HG03196 (cell line): Measurements from ENCODE around the gene ACAN.

Experiments
- ATAC-seq: cut with Tn5 transposase; IDR thresholded peaks from one replicate; pipeline ENCODE4 v1.9.1; 2021; ENCODE audit not compliant: unreplicated experiment

Gene ACAN

GRCh38 chr15:88800738-88801137, 2.5 kb upstream of the ACAN start:
- ATAC-seq, result no peak

GRCh38 chr15:88802250-88802990, 816 bp upstream of the ACAN start:
- ATAC-seq, result no peak

- no peak for ATAC-seq
These were observed 320 bp upstream of the ACAN start for GRCh38 chr15:88802991-88803240.

- ATAC-seq, result no peak
These were observed 648 bp downstream of the ACAN start for GRCh38 chr15:88803920-88804247.

- ATAC-seq, result no peak
These were observed 1.0 kb downstream of the ACAN start for GRCh38 chr15:88804257-88804656.

- no peak for ATAC-seq
These were observed 2.0 kb downstream of the ACAN start for GRCh38 chr15:88805031-88805780.

GRCh38 chr15:88810446-88810845, 7.2 kb downstream of the ACAN start:
- ATAC-seq, result no peak

- ATAC-seq, result no peak
These were observed 8.9 kb downstream of the ACAN start for GRCh38 chr15:88812133-88812532.

- no peak for ATAC-seq
These were observed 10.7 kb downstream of the ACAN start for GRCh38 chr15:88813960-88814359.

- no peak for ATAC-seq
These were observed 11.2 kb downstream of the ACAN start for GRCh38 chr15:88814393-88814792.

- ATAC-seq, result no peak
These were observed 15.7 kb downstream of the ACAN start for GRCh38 chr15:88818920-88819319.

- ATAC-seq, result no peak
These were observed 18.8 kb downstream of the ACAN start for GRCh38 chr15:88821993-88822392.

- no peak for ATAC-seq
These were observed 25.6 kb downstream of the ACAN start for GRCh38 chr15:88828791-88829190.

- ATAC-seq, result no peak
These were observed 26.8 kb downstream of the ACAN start for GRCh38 chr15:88830016-88830415.

- ATAC-seq, result no peak
These were observed 29.8 kb downstream of the ACAN start for GRCh38 chr15:88832820-88833730.

- ATAC-seq, result no peak
These were observed 30.5 kb downstream of the ACAN start for GRCh38 chr15:88833731-88834100.

GRCh38 chr15:88834211-88834812, 31.1 kb downstream of the ACAN start:
- no peak for ATAC-seq

GRCh38 chr15:88835119-88835518, 31.9 kb downstream of the ACAN start:
- no peak for ATAC-seq

GRCh38 chr15:88835646-88836045, 32.4 kb downstream of the ACAN start:
- ATAC-seq, result no peak

GRCh38 chr15:88838667-88839066, 35.4 kb downstream of the ACAN start:
- no peak for ATAC-seq

GRCh38 chr15:88839146-88839545, 35.9 kb downstream of the ACAN start:
- ATAC-seq, result no peak

GRCh38 chr15:88839961-88840360, 36.7 kb downstream of the ACAN start:
- no peak for ATAC-seq
